ENCODE measurements around the gene SIGLEC12.

SIGLEC12 gene

GRCh38 chr19:51462681-51463080 is 38.9 kb downstream of the SIGLEC12 start:
- H3K4me1 ChIP-seq (ENCODE audit: control insufficient read depth in 1 of 2, insufficient read depth in 2 of 2, low read length in 2 of 2) = peaks cover 0 to 6% of the 10 kb centered on the region in 2 donors
- no peak overlapping the region for H3K4me3 ChIP-seq (ENCODE audit: low read depth in 1 of 2, low read length in 2 of 2)
- H3K36me3 ChIP-seq (ENCODE audit: control insufficient read depth in 1 of 2, insufficient read depth in 2 of 2, low read length in 2 of 2) = no peaks in the 10 kb centered on the region
- no peak overlapping the region for H3K27ac ChIP-seq (ENCODE audit: low read length)
- peaks cover 4% of the 10 kb centered on the region for H3K27me3 ChIP-seq (ENCODE audit: low read depth, low read length)
- H3K9me3 ChIP-seq (ENCODE audit: control insufficient read depth in 1 of 2, low read length in 2 of 2) = no peaks in the 10 kb centered on the region

- Histone ChIP-seq H3K4me3 (ENCODE audit: low read depth in 1 of 2, low read length in 2 of 2) (no peak overlapping the region), H3K9me3 (ENCODE audit: control insufficient read depth in 1 of 2, low read length in 2 of 2) (no peaks in the 10 kb centered on the region), H3K27me3 (ENCODE audit: low read depth, low read length) (peaks cover 4% of the 10 kb centered on the region), H3K36me3 (ENCODE audit: control insufficient read depth in 1 of 2, insufficient read depth in 2 of 2, low read length in 2 of 2) (no peaks in the 10 kb centered on the region), H3K27ac (ENCODE audit: low read length) (no peak overlapping the region), H3K4me1 (ENCODE audit: control insufficient read depth in 1 of 2, insufficient read depth in 2 of 2, low read length in 2 of 2) (peaks cover 0 to 6% of the 10 kb centered on the region in 2 donors)
Observed at GRCh38 chr19:51462276-51462675, 39.3 kb downstream of the SIGLEC12 start.

- Histone ChIP-seq H3K4me3 (ENCODE audit: low read depth in 1 of 2, low read length in 2 of 2) (no peak overlapping the region), H3K27ac (ENCODE audit: low read length) (no peak overlapping the region), H3K27me3 (ENCODE audit: low read depth, low read length) (peaks cover 5% of the 10 kb centered on the region), H3K9me3 (ENCODE audit: control insufficient read depth in 1 of 2, low read length in 2 of 2) (no peaks in the 10 kb centered on the region), H3K36me3 (ENCODE audit: control insufficient read depth in 1 of 2, insufficient read depth in 2 of 2, low read length in 2 of 2) (no peaks in the 10 kb centered on the region), H3K4me1 (ENCODE audit: control insufficient read depth in 1 of 2, insufficient read depth in 2 of 2, low read length in 2 of 2) (peaks cover 0 to 6% of the 10 kb centered on the region in 2 donors)
Observed at GRCh38 chr19:51461723-51462161, 39.9 kb downstream of the SIGLEC12 start.

- H3K4me1 ChIP-seq (ENCODE audit: control insufficient read depth in 1 of 2, insufficient read depth in 2 of 2, low read length in 2 of 2) = peaks cover 0 to 6% of the 10 kb centered on the region in 2 donors
- peaks cover 9% of the 10 kb centered on the region for H3K27me3 ChIP-seq (ENCODE audit: low read depth, low read length)
- H3K9me3 ChIP-seq (ENCODE audit: control insufficient read depth in 1 of 2, low read length in 2 of 2) = peaks cover 0 to 2% of the 10 kb centered on the region in 2 donors
- H3K27ac ChIP-seq (ENCODE audit: low read length) = no peak overlapping the region
- peak overlapping the region in 1 of 2 donors; percentile 30 for H3K4me3 ChIP-seq (ENCODE audit: low read depth in 1 of 2, low read length in 2 of 2)
- H3K36me3 ChIP-seq (ENCODE audit: control insufficient read depth in 1 of 2, insufficient read depth in 2 of 2, low read length in 2 of 2) = no peaks in the 10 kb centered on the region
Observed at GRCh38 chr19:51460164-51460992, 41.2 kb downstream of the SIGLEC12 start.

GRCh38 chr19:51458899-51459505 is 42.6 kb downstream of the SIGLEC12 start:
- Histone ChIP-seq H3K27me3 (ENCODE audit: low read depth, low read length) (peaks cover 9% of the 10 kb centered on the region), H3K4me1 (ENCODE audit: control insufficient read depth in 1 of 2, insufficient read depth in 2 of 2, low read length in 2 of 2) (peaks cover 0 to 6% of the 10 kb centered on the region in 2 donors), H3K27ac (ENCODE audit: low read length) (no peak overlapping the region), H3K4me3 (ENCODE audit: low read depth in 1 of 2, low read length in 2 of 2) (no peak overlapping the region), H3K9me3 (ENCODE audit: control insufficient read depth in 1 of 2, low read length in 2 of 2) (peaks cover 0 to 2% of the 10 kb centered on the region in 2 donors), H3K36me3 (ENCODE audit: control insufficient read depth in 1 of 2, insufficient read depth in 2 of 2, low read length in 2 of 2) (no peaks in the 10 kb centered on the region)

- Histone ChIP-seq H3K4me1 (ENCODE audit: control insufficient read depth in 1 of 2, insufficient read depth in 2 of 2, low read length in 2 of 2) (peaks cover 0 to 6% of the 10 kb centered on the region in 2 donors), H3K9me3 (ENCODE audit: control insufficient read depth in 1 of 2, low read length in 2 of 2) (peaks cover 0 to 2% of the 10 kb centered on the region in 2 donors), H3K36me3 (ENCODE audit: control insufficient read depth in 1 of 2, insufficient read depth in 2 of 2, low read length in 2 of 2) (no peaks in the 10 kb centered on the region), H3K27me3 (ENCODE audit: low read depth, low read length) (peaks cover 9% of the 10 kb centered on the region), H3K4me3 (ENCODE audit: low read depth in 1 of 2, low read length in 2 of 2) (no peak within 1 kb of the TSS), H3K27ac (ENCODE audit: low read length) (no peak within 1 kb of the TSS)
Observed at GRCh38 chr19:51458051-51458645, 43.5 kb downstream of the SIGLEC12 start, which contains the start of gene SIGLEC8. Gene SIGLEC8 (minus strand): TSS chr19:51458454. CDS start chr19:51458387, 67 bp downstream.

GRCh38 chr19:51457351-51458013 is 44.1 kb downstream of the SIGLEC12 start:
- Histone ChIP-seq H3K27me3 (ENCODE audit: low read depth, low read length) (peaks cover 8% of the 10 kb centered on the region), H3K36me3 (ENCODE audit: control insufficient read depth in 1 of 2, insufficient read depth in 2 of 2, low read length in 2 of 2) (no peaks in the 10 kb centered on the region), H3K4me3 (ENCODE audit: low read depth in 1 of 2, low read length in 2 of 2) (no peak overlapping the region), H3K27ac (ENCODE audit: low read length) (no peak overlapping the region), H3K4me1 (ENCODE audit: control insufficient read depth in 1 of 2, insufficient read depth in 2 of 2, low read length in 2 of 2) (peaks cover 0 to 6% of the 10 kb centered on the region in 2 donors), H3K9me3 (ENCODE audit: control insufficient read depth in 1 of 2, low read length in 2 of 2) (peaks cover 0 to 2% of the 10 kb centered on the region in 2 donors)

- H3K36me3 ChIP-seq (ENCODE audit: control insufficient read depth in 1 of 2, insufficient read depth in 2 of 2, low read length in 2 of 2) = no peaks in the 10 kb centered on the region
- H3K4me3 ChIP-seq (ENCODE audit: low read depth in 1 of 2, low read length in 2 of 2) = no peak overlapping the region
- H3K4me1 ChIP-seq (ENCODE audit: control insufficient read depth in 1 of 2, insufficient read depth in 2 of 2, low read length in 2 of 2) = peaks cover 0 to 6% of the 10 kb centered on the region in 2 donors
- peaks cover 0 to 2% of the 10 kb centered on the region in 2 donors for H3K9me3 ChIP-seq (ENCODE audit: control insufficient read depth in 1 of 2, low read length in 2 of 2)
- H3K27me3 ChIP-seq (ENCODE audit: low read depth, low read length) = peaks cover 5% of the 10 kb centered on the region
- H3K27ac ChIP-seq (ENCODE audit: low read length) = no peak overlapping the region
Observed at GRCh38 chr19:51456541-51457290, 44.9 kb downstream of the SIGLEC12 start.

GRCh38 chr19:51450730-51451307 is 50.8 kb downstream of the SIGLEC12 start:
- H3K27ac ChIP-seq (ENCODE audit: low read length) = no peak overlapping the region
- H3K27me3 ChIP-seq (ENCODE audit: low read depth, low read length) = no peaks in the 10 kb centered on the region
- no peaks in the 10 kb centered on the region for H3K4me1 ChIP-seq (ENCODE audit: control insufficient read depth in 1 of 2, insufficient read depth in 2 of 2, low read length in 2 of 2)
- peaks cover 0 to 2% of the 10 kb centered on the region in 2 donors for H3K9me3 ChIP-seq (ENCODE audit: control insufficient read depth in 1 of 2, low read length in 2 of 2)
- H3K36me3 ChIP-seq (ENCODE audit: control insufficient read depth in 1 of 2, insufficient read depth in 2 of 2, low read length in 2 of 2) = no peaks in the 10 kb centered on the region
- no peak overlapping the region for H3K4me3 ChIP-seq (ENCODE audit: low read depth in 1 of 2, low read length in 2 of 2)

- no peaks in the 10 kb centered on the region for H3K4me1 ChIP-seq (ENCODE audit: control insufficient read depth in 1 of 2, insufficient read depth in 2 of 2, low read length in 2 of 2)
- H3K9me3 ChIP-seq (ENCODE audit: control insufficient read depth in 1 of 2, low read length in 2 of 2) = no peaks in the 10 kb centered on the region
- H3K36me3 ChIP-seq (ENCODE audit: control insufficient read depth in 1 of 2, insufficient read depth in 2 of 2, low read length in 2 of 2) = no peaks in the 10 kb centered on the region
- H3K27ac ChIP-seq (ENCODE audit: low read length) = no peak overlapping the region
- no peaks in the 10 kb centered on the region for H3K27me3 ChIP-seq (ENCODE audit: low read depth, low read length)
- H3K4me3 ChIP-seq (ENCODE audit: low read depth in 1 of 2, low read length in 2 of 2) = no peak overlapping the region
Observed at GRCh38 chr19:51448411-51449016, 53.1 kb downstream of the SIGLEC12 start.

Data from muscle layer of duodenum (tissue), 2 donors.